ENCODE results near the gene CDK3.
A peak's percentile ranks its signal among the peaks of the same experiment; 100 is the strongest.

CDK3 gene

GRCh38 chr17:76004750-76005262, 4.2 kb downstream of the CDK3 start:
- Histone ChIP-seq H3K4me3 (no peak overlapping the region), H4K20me1 (no peaks in the 10 kb centered on the region), H3K36me3 (peaks cover 36% of the 10 kb centered on the region; the same call in 1 of the 2 replicates), H3K4me2 (peak overlapping the region; percentile 78), H3K27ac (peak overlapping the region; percentile 94), H3K9me3 (no peaks in the 10 kb centered on the region), H3K9ac (peak overlapping the region; percentile 74), H3K4me1 (peaks cover 47% of the 10 kb centered on the region), H3K27me3 (no peaks in the 10 kb centered on the region)
- no peak for TF ChIP-seq Cebpa-rat (IDR thresholded peaks at IDR 0.05)

GRCh38 chr17:76005263-76006149, 4.9 kb downstream of the CDK3 start:
- H3K27me3 ChIP-seq: no peaks in the 10 kb centered on the region
- peaks cover 47% of the 10 kb centered on the region for H3K4me1 ChIP-seq
- peak overlapping the region; percentile 78 for H3K4me2 ChIP-seq
- H4K20me1 ChIP-seq: no peaks in the 10 kb centered on the region
- H3K36me3 ChIP-seq: peaks cover 30% of the 10 kb centered on the region; the same call in 1 of the 2 replicates
- H3K9me3 ChIP-seq: no peaks in the 10 kb centered on the region
- peak overlapping the region; percentile 74 for H3K9ac ChIP-seq
- TF ChIP-seq Cebpa-rat (IDR thresholded peaks at IDR 0.05): no peak
- H3K4me3 ChIP-seq: no peak overlapping the region
- H3K27ac ChIP-seq: peak overlapping the region; percentile 94

- H3K4me3 ChIP-seq: no peak overlapping the region
- H3K9me3 ChIP-seq: no peaks in the 10 kb centered on the region
- H3K27ac ChIP-seq: peak overlapping the region; percentile 94
- TF ChIP-seq Cebpa-rat (IDR thresholded peaks at IDR 0.05): no peak
- H3K9ac ChIP-seq: 0 out of 2 replicates have a peak overlapping the region, but pooled peaks have one; percentile 74
- H3K27me3 ChIP-seq: no peaks in the 10 kb centered on the region
- H4K20me1 ChIP-seq: no peaks in the 10 kb centered on the region
- H3K4me1 ChIP-seq: peaks cover 55% of the 10 kb centered on the region
- H3K4me2 ChIP-seq: no peak overlapping the region
- H3K36me3 ChIP-seq: peaks cover 21% of the 10 kb centered on the region; the same call in 1 of the 2 replicates
Observed at GRCh38 chr17:76007131-76007849, 6.6 kb downstream of the CDK3 start.

GRCh38 chr17:76007850-76008165, 7.2 kb downstream of the CDK3 start:
- H3K4me3 ChIP-seq: no peak overlapping the region
- no peaks in the 10 kb centered on the region for H4K20me1 ChIP-seq
- H3K36me3 ChIP-seq: peaks cover 16% of the 10 kb centered on the region; the same call in 1 of the 2 replicates
- H3K9me3 ChIP-seq: no peaks in the 10 kb centered on the region
- TF ChIP-seq Cebpa-rat (IDR thresholded peaks at IDR 0.05): no peak
- H3K4me2 ChIP-seq: no peak overlapping the region
- H3K27me3 ChIP-seq: no peaks in the 10 kb centered on the region
- H3K9ac ChIP-seq: no peak overlapping the region
- peak overlapping the region; percentile 22; the same call in 1 of the 2 replicates for H3K27ac ChIP-seq
- peaks cover 55% of the 10 kb centered on the region for H3K4me1 ChIP-seq

GRCh38 chr17:76008208-76008607, 7.6 kb downstream of the CDK3 start:
- no peak overlapping the region for H3K4me3 ChIP-seq
- no peaks in the 10 kb centered on the region for H3K9me3 ChIP-seq
- no peak overlapping the region for H3K9ac ChIP-seq
- H3K27me3 ChIP-seq: no peaks in the 10 kb centered on the region
- no peaks in the 10 kb centered on the region for H4K20me1 ChIP-seq
- H3K4me1 ChIP-seq: peaks cover 55% of the 10 kb centered on the region
- TF ChIP-seq Cebpa-rat (IDR thresholded peaks at IDR 0.05): no peak
- peaks cover 12% of the 10 kb centered on the region; the same call in 1 of the 2 replicates for H3K36me3 ChIP-seq
- peak overlapping the region; percentile 22; the same call in 1 of the 2 replicates for H3K27ac ChIP-seq
- H3K4me2 ChIP-seq: no peak overlapping the region

- no peak for TF ChIP-seq Cebpa-rat (IDR thresholded peaks at IDR 0.05)
- Histone ChIP-seq H3K9ac (no peak overlapping the region), H3K36me3 (0 out of 2 replicates have a peak, but pooled peaks cover 7% of the 10 kb centered on the region), H3K4me2 (no peak overlapping the region), H3K9me3 (no peaks in the 10 kb centered on the region), H3K4me1 (peaks cover 56% of the 10 kb centered on the region), H3K27me3 (no peaks in the 10 kb centered on the region), H4K20me1 (no peaks in the 10 kb centered on the region), H3K27ac (0 out of 2 replicates have a peak overlapping the region, but pooled peaks have one; percentile 22), H3K4me3 (no peak overlapping the region)
Observed at GRCh38 chr17:76008630-76009425, 8.2 kb downstream of the CDK3 start.

GRCh38 chr17:76009447-76009846, 8.8 kb downstream of the CDK3 start:
- Histone ChIP-seq H3K36me3 (0 out of 2 replicates have a peak, but pooled peaks cover 2% of the 10 kb centered on the region), H3K9me3 (no peaks in the 10 kb centered on the region), H4K20me1 (no peaks in the 10 kb centered on the region), H3K27ac (peak overlapping the region; percentile 66), H3K9ac (no peak overlapping the region), H3K27me3 (no peaks in the 10 kb centered on the region), H3K4me1 (peaks cover 58% of the 10 kb centered on the region), H3K4me3 (no peak overlapping the region), H3K4me2 (peak overlapping the region; percentile 46; the same call in 1 of the 2 replicates)
- no peak for TF ChIP-seq Cebpa-rat (IDR thresholded peaks at IDR 0.05)

- peak overlapping the region; percentile 66 for H3K27ac ChIP-seq
- H3K36me3 ChIP-seq: no peaks in the 10 kb centered on the region
- peak overlapping the region; percentile 46 for H3K4me2 ChIP-seq
- no peaks in the 10 kb centered on the region for H3K27me3 ChIP-seq
- no peak for TF ChIP-seq Cebpa-rat (IDR thresholded peaks at IDR 0.05)
- no peak overlapping the region for H3K4me3 ChIP-seq
- H3K9me3 ChIP-seq: no peaks in the 10 kb centered on the region
- H4K20me1 ChIP-seq: no peaks in the 10 kb centered on the region
- H3K9ac ChIP-seq: peak overlapping the region; percentile 46; the same call in 1 of the 2 replicates
- H3K4me1 ChIP-seq: peaks cover 58% of the 10 kb centered on the region
Observed at GRCh38 chr17:76009969-76010661, 9.5 kb downstream of the CDK3 start.

All from BLaER1 (cell line).